Vagina (tissue), 2 donors: ENCODE measurements around the gene FGF19. TPM values are rescaled to one million over a fixed set of nuclear protein-coding genes. Genes with fewer than 3 reads are reported as not detected.

Experiments
- DNase-seq, 2 donors: peaks; one replicate each; pipeline ENCODE4 v3.0.0-alpha.2; 2017; ENCODE audit errors: extremely low spot score in 2 of 2
- H3K27ac ChIP-seq: fragments of 200-600 bp; sonication (generic); one replicate; pipeline ENCODE4 v1.5.1; 2019
- H3K27me3 ChIP-seq: fragments of 200-600 bp; sonication (generic); one replicate; pipeline ENCODE4 v1.5.1; 2019
- H3K36me3 ChIP-seq, 2 donors: fragments of 200-600 bp; sonication (generic); one replicate each; pipeline ENCODE4 v1.5.1; 2017 to 2019
- H3K4me1 ChIP-seq: fragments of 200-600 bp; sonication (generic); one replicate; pipeline ENCODE4 v1.5.1; 2019
- H3K4me3 ChIP-seq, 2 donors: fragments of 200-600 bp; sonication (generic); 1 replicate in 1 of 2; 2 replicates in 1 of 2; pipeline ENCODE4 v1.5.1; 2016 to 2019
- H3K9me3 ChIP-seq: fragments of 200-600 bp; sonication (generic); one replicate; pipeline ENCODE4 v1.5.1; 2019
- POLR2A ChIP-seq, 2 donors: fragments of 450-650 bp; IDR thresholded peaks; one replicate each; pipeline ENCODE4 v1.6.1; 2017; ENCODE audit warnings: antibody characterized with exemption in 2 of 2, mild to moderate bottlenecking in 2 of 2, moderate library complexity in 2 of 2
- POLR2AphosphoS5 ChIP-seq, 2 donors: sonication (generic); formaldehyde crosslinking; IDR thresholded peaks; one replicate each; pipeline ENCODE4 v1.9.0; 2017; ENCODE audit warnings: antibody characterized with exemption in 2 of 2, mild to moderate bottlenecking in 2 of 2, low read depth in 1 of 2; ENCODE audit not compliant: insufficient read depth in 1 of 2
- intact Hi-C: fragments of 100-400 bp; cut with DNase I; formaldehyde crosslinking; loops from one replicate; pipeline ENCODE4 v1.15.1; 2023
- total RNA-seq: library from RNA; depleted of rRNA; stranded (reverse); fragments of >200 nt; gene quantifications from one replicate; pipeline ENCODE4 v1.2.3, GENCODE V29; 2016
- TF ChIP-seq, protein P1 (sequence below), 3 experiments: fragments of 450-650 bp in 2 of 3; fragments of 200-600 bp in 1 of 3; sonication (generic) in 1 of 3; IDR thresholded peaks; one replicate each; pipeline ENCODE4 v1.5.1; 2017 to 2019; ENCODE audit warnings: antibody characterized with exemption in 3 of 3, mild to moderate bottlenecking in 2 of 3, moderate library complexity in 2 of 3

FGF19 gene
- total RNA-seq, 1 donor from 2014 or later: not detected

DNA sequence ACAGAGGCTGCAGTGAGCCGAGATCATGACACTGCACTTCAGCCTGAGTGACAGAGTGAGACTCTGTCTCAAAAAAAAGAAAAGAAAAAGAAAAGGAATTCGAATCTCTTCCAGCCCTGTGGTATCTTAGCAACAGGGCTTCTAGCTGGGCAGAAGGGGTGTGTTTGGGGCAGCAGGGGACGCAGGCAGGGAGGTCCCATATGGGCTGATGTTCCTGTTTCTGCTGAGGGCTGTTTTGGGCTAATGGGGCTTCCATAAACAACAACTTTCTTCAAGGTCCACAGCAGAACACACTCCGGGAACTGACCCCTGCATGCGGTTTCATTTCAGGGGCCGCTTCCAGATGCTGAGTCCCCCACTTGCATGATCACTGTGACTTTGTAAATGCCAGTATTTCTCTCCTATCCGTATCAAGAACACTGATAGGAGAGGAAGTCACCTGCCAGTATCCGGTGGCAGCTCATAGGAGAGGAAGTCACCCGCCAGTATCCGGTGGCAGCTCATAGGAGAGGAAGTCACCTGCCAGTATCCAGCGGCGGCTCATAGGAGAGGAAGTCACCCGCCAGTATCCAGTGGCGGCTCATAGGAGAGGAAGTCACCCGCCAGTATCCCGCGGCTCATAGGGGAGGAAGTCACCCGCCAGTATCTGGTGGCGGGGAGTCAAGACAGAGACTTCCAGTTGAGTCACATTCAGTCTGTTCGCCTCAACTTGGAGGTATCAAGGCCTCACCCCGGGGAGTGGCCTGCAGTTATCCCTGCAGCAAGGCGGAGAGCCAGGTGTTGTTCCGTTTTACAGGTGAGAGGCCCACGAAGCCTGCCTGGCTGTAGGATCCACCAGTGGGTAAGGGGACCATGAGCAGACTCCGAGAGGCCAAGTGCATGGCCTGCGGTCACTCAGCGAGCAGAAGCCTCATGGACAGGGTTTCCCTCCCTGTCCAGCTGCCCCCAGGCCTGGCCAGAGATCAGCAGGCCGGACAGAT is 8.3 kb upstream of the FGF19 start:
- Histone ChIP-seq H3K36me3 (no peaks in the 10 kb centered on the region), H3K9me3 (no peaks in the 10 kb centered on the region), H3K27me3 (no peaks in the 10 kb centered on the region), H3K4me3 (no peak overlapping the region), H3K27ac (no peak overlapping the region), H3K4me1 (no peaks in the 10 kb centered on the region)
- TF ChIP-seq POLR2AphosphoS5 (IDR thresholded peaks at IDR 0.05; ENCODE audit: insufficient read depth in 1 of 2, low read depth in 1 of 2) (no peak), POLR2A (IDR thresholded peaks at IDR 0.05) (no peak)
- TF ChIP-seq, protein P1, sequence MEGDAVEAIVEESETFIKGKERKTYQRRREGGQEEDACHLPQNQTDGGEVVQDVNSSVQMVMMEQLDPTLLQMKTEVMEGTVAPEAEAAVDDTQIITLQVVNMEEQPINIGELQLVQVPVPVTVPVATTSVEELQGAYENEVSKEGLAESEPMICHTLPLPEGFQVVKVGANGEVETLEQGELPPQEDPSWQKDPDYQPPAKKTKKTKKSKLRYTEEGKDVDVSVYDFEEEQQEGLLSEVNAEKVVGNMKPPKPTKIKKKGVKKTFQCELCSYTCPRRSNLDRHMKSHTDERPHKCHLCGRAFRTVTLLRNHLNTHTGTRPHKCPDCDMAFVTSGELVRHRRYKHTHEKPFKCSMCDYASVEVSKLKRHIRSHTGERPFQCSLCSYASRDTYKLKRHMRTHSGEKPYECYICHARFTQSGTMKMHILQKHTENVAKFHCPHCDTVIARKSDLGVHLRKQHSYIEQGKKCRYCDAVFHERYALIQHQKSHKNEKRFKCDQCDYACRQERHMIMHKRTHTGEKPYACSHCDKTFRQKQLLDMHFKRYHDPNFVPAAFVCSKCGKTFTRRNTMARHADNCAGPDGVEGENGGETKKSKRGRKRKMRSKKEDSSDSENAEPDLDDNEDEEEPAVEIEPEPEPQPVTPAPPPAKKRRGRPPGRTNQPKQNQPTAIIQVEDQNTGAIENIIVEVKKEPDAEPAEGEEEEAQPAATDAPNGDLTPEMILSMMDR (IDR thresholded peaks at IDR 0.05): no peak
- no peak for DNase-seq
- intact Hi-C loops: no loop called here

DNA sequence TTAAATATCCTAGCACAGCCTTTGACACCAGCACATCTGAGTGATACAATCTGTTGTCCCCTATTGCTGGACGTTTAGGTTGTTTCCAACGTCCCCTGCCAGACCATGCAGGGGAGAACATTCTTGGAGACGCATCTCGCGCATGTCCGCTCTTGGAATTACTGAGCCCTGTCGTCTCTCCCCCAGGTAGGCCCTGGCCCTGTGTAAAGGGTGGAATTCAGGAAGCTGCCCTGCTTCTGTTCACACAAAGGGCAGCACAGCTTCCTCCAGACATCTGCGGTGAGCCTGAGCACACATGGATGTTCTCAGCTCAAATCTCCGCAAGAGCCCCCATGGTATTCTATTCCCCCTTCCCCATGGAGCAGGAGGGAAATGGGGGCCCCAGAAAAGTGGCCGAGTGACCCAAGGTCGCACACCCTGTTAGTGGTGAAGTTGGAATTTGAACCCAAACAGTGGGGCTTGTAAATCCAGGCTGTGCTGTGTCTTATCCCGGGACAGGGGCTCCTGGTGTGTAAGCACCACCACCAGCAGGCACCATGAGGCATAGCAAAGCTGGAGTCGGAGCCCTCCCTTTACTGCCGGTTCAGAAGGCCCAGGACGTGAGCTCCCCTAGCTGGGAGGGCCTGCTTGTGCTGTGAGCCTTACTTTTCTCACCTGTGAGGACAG is 5.0 kb upstream of the FGF19 start:
- no peak for TF ChIP-seq POLR2AphosphoS5 (IDR thresholded peaks at IDR 0.05; ENCODE audit: insufficient read depth in 1 of 2, low read depth in 1 of 2)
- TF ChIP-seq, protein P1 (IDR thresholded peaks at IDR 0.05): no peak
- TF ChIP-seq POLR2A (IDR thresholded peaks at IDR 0.05): no peak
- Histone ChIP-seq H3K27me3 (no peaks in the 10 kb centered on the region), H3K36me3 (no peaks in the 10 kb centered on the region), H3K9me3 (no peaks in the 10 kb centered on the region), H3K27ac (no peak overlapping the region), H3K4me1 (peaks cover 11% of the 10 kb centered on the region), H3K4me3 (no peak overlapping the region)
- intact Hi-C loops: no loop called here
- no peak for DNase-seq

DNA sequence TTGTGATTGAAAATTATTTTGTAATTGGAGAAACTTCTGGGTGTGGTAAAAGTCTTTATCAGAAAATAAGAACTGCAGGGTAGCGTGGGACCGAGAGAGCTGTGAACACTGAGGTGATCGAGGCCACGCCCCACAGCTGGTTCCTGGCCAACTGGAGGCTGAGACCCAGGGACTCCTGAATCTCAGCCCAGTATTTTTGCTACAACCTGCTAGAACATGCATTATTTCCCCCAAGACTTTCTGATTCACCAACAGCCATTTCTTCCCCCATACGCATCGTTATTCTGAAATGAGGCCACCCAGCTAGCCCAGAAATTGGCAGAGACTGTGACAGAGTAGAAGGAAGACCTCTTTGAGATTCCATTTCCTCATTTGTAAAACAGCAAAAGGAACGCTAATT is 3.4 kb upstream of the FGF19 start:
- intact Hi-C loops: no loop called here
- H3K9me3 ChIP-seq: no peaks in the 10 kb centered on the region
- peaks cover 13% of the 10 kb centered on the region for H3K27me3 ChIP-seq
- no peak overlapping the region for H3K27ac ChIP-seq
- no peak overlapping the region for H3K4me3 ChIP-seq
- H3K36me3 ChIP-seq: no peaks in the 10 kb centered on the region
- DNase-seq: no peak
- peaks cover 15% of the 10 kb centered on the region for H3K4me1 ChIP-seq
- TF ChIP-seq, protein P1 (IDR thresholded peaks at IDR 0.05): no peak
- TF ChIP-seq POLR2AphosphoS5 (IDR thresholded peaks at IDR 0.05; ENCODE audit: insufficient read depth in 1 of 2, low read depth in 1 of 2) (no peak), POLR2A (IDR thresholded peaks at IDR 0.05) (no peak)

DNA sequence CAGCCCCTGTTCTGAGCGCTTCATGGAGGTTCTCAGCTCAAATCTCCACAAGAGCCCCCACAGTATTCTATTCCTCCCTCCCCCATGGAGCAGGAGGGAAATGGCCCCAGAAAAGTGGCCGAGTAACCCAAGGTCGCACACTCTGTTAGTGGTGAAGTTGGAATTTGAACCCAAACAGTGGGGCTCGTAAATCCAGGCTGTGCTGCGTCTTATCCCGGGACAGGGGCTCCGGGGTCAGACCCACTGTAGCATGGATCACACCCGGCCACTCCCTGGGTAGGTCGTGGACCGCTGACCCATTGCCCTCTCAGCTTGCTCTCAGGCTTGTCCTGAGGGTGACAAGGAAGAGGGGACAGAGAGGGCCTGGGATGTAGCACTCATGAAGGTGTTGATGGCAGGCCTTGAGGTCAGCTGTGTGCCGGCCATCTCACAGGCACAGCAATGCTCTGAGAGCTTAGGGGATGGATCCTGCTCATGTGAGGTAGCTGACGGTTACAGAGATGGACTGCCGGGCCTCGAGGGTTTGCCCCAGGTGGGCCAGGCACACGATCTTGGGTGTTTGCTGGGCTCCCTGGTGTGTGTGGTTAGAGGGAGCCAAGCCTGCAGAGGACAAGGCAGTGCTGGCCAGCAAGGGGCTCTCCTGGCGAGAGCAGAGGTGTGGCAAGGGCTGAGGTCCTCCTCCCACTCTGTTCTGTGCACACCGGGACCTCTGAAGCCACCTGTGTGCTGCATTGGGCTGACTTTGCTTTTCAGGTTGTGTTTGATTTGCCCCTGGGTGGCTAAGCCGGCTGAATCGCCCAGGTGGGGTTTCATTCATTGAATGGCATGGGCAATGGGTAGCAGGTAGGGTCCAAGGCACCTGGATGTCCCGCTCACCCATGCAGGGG is 2.3 kb upstream of the FGF19 start:
- no peaks in the 10 kb centered on the region for H3K9me3 ChIP-seq
- H3K27ac ChIP-seq: no peak overlapping the region
- H3K27me3 ChIP-seq: peaks cover 13% of the 10 kb centered on the region
- intact Hi-C loops: no loop called here
- H3K4me1 ChIP-seq: peaks cover 15% of the 10 kb centered on the region
- no peaks in the 10 kb centered on the region for H3K36me3 ChIP-seq
- no peak for DNase-seq
- TF ChIP-seq POLR2A (IDR thresholded peaks at IDR 0.05) (no peak), POLR2AphosphoS5 (IDR thresholded peaks at IDR 0.05; ENCODE audit: insufficient read depth in 1 of 2, low read depth in 1 of 2) (no peak)
- TF ChIP-seq, protein P1 (IDR thresholded peaks at IDR 0.05): no peak
- no peak overlapping the region for H3K4me3 ChIP-seq
